VCaP (cell line): ENCODE measurements around the gene OR10P1.

Experiments
- H3K27ac ChIP-seq: fragments of 450-650 bp; 2 replicates; pipeline ENCODE4 v1.5.1; 2017
- TF ChIP-seq, protein P1 (sequence below): fragments of 450-650 bp; conservative IDR thresholded peaks from 2 replicates; pipeline ENCODE4 v1.5.1; 2017; ENCODE audit warnings: mild to moderate bottlenecking, moderate library complexity

Gene OR10P1

DNA sequence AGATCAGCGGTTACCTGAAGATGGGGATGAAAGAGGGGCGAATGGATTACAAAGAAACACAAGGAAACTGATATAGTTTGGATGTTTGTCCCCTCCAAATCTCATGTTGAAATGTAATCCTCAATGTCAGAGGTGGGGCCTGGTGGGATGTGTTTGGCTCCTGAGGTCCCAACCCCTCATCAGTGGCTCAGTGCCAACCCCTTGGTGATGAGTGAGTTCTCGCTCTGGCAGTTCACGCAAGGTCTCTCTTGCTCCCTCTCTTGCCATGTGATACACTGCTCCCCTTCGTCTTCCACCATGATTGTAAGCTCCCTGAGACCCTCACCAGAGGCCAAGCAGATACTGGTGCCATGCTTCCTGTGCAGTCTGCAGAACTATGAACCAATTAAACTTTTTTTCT is 43.0 kb downstream of the OR10P1 start:
- no peak overlapping the region for H3K27ac ChIP-seq
- TF ChIP-seq, protein P1, sequence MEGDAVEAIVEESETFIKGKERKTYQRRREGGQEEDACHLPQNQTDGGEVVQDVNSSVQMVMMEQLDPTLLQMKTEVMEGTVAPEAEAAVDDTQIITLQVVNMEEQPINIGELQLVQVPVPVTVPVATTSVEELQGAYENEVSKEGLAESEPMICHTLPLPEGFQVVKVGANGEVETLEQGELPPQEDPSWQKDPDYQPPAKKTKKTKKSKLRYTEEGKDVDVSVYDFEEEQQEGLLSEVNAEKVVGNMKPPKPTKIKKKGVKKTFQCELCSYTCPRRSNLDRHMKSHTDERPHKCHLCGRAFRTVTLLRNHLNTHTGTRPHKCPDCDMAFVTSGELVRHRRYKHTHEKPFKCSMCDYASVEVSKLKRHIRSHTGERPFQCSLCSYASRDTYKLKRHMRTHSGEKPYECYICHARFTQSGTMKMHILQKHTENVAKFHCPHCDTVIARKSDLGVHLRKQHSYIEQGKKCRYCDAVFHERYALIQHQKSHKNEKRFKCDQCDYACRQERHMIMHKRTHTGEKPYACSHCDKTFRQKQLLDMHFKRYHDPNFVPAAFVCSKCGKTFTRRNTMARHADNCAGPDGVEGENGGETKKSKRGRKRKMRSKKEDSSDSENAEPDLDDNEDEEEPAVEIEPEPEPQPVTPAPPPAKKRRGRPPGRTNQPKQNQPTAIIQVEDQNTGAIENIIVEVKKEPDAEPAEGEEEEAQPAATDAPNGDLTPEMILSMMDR: no peak

DNA sequence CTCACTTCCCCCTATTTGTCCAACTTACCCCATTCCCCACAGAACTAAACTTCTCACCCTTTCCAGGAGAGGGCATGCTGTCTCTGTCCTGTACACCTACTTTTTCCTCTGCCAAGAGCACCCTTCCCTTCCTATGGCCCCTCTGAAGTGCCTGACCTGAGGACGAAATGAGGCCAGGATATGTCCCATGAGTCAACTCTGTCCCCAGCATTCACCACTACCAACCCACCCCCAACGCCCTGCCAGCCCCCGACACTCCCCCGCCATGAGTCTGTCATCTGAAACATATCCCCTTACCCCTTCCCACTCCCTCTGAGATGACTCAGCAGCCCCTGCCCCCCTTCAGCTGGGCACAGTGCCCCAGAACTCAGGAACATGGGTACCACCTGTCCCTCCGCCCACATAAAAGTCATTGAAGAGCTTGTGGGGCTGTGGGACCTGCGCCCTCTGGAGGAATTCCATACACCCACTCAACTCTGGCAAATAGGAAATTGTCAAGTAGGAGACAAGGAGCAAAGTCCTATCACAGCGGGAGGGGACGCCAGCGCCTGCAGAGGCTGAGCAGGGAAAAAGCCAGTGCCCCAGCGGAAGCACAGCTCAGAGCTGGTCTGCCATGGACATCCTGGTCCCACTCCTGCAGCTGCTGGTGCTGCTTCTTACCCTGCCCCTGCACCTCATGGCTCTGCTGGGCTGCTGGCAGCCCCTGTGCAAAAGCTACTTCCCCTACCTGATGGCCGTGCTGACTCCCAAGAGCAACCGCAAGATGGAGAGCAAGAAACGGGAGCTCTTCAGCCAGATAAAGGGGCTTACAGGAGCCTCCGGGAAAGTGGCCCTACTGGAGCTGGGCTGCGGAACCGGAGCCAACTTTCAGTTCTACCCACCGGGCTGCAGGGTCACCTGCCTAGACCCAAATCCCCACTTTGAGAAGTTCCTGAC is 44.7 kb downstream of the OR10P1 start:
- no peak overlapping the region for H3K27ac ChIP-seq
- TF ChIP-seq, protein P1: peak; percentile 60

DNA sequence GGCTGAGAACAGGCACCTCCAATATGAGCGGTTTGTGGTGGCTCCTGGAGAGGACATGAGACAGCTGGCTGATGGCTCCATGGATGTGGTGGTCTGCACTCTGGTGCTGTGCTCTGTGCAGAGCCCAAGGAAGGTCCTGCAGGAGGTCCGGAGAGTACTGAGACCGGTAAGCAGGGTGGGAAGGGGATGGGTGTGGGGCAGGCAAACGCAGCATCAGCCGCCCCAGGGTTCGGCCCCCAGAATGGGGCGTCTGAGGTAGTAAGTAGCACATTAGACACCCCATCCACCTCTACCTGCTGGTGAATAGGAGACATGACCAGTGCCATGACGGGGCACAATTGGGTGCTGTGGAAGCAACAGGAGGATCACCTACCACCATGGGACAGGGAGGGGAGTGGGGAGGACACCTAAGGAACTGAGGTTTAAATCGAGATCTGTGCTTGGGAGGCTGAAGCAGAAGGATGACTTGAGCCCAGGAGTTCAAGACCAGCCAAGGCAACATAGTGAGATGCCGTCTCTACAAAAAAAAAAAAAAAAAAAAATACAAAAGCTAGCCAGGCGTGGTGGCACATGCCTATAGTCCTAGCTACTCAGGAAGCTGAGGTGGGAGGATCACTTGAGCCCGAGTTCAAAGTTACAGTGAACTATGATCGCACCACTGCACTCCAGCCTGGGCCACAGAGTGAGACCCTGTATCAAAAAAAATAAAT is 45.5 kb downstream of the OR10P1 start:
- TF ChIP-seq, protein P1: no peak
- no peak overlapping the region for H3K27ac ChIP-seq

DNA sequence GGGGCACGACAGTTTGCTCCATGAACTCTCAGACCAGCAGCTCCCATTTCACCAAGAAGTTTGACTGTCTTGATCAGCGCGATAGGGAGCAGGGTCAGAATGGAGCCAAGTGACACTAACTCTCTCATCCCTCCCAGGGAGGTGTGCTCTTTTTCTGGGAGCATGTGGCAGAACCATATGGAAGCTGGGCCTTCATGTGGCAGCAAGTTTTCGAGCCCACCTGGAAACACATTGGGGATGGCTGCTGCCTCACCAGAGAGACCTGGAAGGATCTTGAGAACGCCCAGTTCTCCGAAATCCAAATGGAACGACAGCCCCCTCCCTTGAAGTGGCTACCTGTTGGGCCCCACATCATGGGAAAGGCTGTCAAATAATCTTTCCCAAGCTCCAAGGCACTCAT is 47.0 kb downstream of the OR10P1 start:
- TF ChIP-seq, protein P1: no peak
- H3K27ac ChIP-seq: no peak overlapping the region

DNA sequence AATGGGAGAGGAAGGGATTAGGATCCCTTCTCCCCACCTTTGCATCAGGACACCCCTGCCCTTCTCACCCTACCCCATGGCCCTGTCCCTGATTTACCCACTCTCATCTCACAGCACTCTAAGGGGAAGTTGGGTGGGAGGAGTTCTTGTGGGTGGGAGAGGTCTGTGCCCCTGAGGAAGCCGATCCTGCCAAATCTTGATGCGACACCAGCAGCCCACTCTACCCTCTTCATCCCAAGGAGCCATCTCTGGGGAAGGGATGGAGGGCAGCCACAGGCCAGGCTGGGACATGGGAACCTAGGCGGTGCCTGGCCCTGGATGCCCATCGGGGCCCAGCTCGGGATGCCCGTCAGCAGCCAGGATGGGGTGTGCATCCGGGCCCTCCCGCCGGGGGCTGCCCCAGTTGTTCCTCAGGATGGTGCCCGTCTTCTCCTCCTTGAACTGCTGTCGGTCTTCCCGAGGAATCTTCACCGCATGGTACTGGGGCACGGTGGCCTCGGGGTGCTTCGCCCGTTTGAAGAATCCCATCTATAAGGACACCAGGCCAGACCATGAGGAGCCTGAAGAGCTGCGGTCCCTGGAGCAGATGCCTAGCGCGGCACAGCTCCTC is 48.2 kb downstream of the OR10P1 start:
- TF ChIP-seq, protein P1: no peak

DNA sequence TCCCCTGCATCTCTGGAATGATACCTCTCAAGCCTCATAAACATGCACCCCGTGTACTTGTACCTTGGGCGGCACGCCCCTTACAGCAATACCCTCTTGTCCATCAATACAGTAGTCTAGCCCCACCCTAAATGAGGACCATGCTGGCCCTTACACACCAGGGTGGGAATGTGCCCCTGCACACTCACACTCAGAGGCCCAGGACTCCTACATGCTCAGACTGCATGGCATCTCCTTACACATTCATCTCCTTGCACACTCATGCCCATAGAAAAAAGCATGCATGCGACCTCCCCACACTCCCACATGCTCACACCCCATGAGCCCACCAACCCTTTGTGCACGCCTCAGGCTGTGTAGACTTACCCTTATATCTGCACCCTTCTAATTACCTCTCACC is 49.0 kb downstream of the OR10P1 start:
- TF ChIP-seq, protein P1: no peak
- H3K27ac ChIP-seq: no peak overlapping the region

More for the DNA sequence above, 48.2 kb downstream of the OR10P1 start:
- H3K27ac ChIP-seq: no peak overlapping the region

DNA sequence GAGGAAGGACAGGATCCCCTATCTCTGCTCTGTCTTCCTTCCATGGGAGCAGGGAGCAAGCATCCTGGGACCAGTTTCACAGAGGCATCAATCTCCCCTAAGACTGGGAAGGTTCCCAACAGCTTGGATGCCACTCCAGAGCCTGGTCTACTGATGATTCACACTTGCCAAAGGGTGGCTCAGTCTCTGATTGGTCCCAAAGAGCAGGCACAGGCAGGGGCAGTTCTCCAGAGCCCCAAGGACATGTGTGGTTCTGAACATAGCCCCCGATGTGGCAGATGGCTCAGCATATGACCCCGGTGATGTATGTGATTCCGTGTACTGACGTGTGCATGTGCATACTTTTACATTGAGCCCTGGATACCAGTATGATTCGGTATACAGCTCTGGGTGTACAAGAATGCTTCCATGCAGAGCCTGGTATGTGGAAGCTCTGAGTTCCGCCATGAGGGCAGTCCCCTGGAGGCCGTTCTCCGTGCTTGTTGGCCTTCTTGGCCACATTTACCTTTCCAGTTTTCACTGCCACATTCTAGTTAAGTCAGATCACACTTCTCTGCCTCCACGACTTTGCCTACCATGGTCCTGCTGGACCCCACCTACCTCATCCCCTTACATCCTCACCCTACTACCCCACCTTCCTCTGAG is 49.8 kb downstream of the OR10P1 start:
- TF ChIP-seq, protein P1: no peak
- H3K27ac ChIP-seq: no peak overlapping the region
